HG02588 (cell line): Measurements from ENCODE around the gene TRIOBP.

ENCODE experiments used
- ATAC-seq: cut with Tn5 transposase; IDR thresholded peaks from one replicate; pipeline ENCODE4 v1.9.1; 2021; ENCODE audit warnings: mild to moderate bottlenecking, moderate library complexity; ENCODE audit not compliant: unreplicated experiment

TRIOBP gene

DNA sequence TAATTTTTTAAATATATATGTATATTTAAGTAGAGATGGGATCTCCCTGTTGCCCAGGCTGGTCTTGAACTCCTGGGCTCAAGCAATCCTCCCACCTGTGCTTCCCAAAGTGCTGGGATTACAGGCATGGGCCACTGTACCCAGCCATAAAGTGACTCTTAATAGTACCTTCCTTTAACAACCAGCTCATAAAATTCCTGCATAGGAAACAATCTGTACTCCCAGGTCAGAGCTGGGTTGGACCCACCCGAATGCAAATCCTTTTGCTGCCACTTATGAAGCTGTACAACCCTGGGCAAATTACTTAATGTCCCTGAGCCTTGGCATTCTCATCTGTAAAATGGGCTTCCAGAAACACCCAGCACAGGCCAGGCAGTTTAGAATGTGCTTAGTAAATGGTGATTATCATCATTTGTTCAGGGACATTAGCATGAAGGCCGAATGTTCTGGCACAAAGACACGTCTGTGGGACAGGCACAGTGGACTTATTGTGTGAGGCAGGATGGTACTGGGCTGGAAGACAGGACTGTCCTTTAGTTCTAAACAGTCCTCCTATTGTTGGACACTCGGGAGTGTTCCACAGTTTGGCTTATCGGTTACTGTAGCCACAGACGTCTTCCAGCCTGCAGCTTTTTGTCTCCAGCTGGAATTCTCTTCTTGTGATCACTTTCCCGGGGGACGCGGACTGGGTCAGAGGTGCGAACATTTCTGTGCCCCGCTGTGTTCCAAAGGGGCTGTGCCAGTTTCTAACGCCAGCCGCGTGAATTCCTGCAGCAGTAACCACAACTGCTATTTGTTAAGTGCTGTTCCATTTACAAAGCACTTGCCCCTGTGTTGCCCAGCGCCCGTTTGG, 32.4 kb upstream of the TRIOBP start:
- ATAC-seq, result no peak

DNA sequence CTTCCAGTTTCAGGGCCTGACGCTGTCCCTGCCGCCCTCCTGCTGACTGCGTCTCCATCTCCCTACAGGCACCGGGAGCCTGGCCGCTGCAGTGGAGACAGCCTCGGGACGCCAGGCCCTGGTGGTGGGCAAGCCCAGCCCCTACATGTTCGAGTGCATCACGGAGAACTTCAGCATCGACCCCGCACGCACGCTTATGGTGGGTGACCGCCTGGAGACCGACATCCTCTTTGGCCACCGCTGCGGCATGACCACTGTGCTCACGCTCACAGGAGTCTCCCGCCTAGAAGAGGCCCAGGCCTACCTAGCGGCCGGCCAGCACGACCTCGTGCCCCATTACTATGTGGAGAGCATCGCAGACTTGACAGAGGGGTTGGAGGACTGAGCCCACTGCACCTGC, 31.4 kb upstream of the TRIOBP start:
- ATAC-seq, result no peak

- no peak for ATAC-seq
Measured at GRCh38 chr22:37669586-37669985, 27.3 kb upstream of the TRIOBP start.

DNA sequence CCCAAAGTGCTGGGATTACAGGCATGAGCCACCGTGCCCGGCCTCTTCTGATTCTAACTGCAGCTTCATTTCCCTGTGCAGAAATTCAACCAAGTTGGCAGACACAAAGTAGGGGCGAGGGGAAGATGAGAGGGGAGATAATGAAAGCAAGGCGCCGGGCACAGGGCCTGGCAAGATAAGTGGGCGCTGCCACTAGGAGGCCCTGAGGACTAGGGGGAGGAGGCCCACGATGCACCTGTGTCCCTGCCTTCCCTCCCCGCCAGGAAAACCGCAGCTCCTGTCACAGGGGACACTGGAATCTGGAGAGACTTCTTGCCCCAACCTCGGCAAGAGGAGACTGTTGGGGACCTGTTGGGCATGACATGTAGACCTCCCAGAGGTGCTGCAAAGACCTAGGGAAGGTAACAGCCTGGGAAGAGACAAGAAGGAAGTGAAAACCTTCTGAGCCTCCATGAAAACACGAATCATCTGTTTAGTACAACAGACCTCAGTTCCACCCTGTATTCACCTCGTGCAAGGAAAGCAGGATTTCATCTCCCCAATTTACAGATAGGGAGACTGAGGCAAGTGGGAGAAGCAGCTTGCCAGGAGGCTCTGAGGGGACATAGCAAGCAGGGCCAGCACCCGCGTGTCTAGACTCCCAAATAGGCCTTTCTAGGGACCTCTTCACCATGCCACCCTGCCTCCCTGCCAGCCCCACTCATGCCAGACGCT, 24.5 kb upstream of the TRIOBP start:
- no peak for ATAC-seq

DNA sequence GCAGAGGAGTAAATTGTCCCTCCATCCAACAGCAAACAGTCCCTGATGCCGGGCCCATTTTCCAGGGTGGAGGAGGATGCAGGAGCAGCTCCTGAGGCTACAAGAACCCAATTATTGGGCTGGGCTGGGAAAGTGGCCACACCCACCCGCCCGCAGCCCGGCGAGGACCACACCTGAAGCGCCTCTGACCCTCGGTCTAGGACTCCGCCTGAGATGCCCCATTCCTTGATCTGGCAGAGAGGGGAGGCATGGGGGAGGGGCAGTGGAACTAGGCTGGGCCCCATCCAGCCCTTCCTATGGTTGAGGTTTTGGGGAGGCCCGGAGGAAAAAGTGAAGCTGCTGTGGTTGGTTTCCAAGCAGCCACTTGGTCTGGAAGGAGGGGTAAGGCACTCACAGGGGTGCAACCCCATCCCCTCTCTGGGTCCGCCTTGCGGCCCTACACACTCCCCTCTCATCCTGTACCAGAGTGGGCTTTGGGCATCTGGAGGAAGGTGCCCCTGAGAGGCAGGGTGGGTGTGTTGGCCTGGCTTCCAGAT, 23.9 kb upstream of the TRIOBP start:
- no peak for ATAC-seq

GRCh38 chr22:37674248-37674647, 22.6 kb upstream of the TRIOBP start:
- ATAC-seq, result no peak

GRCh38 chr22:37674951-37675929, 21.6 kb upstream of the TRIOBP start, which contains the start of gene LGALS1:
Gene LGALS1, plus strand, starts transcription at chr22:37675636. Its CDS starts 67 bp downstream, at chr22:37675703.
- peak; percentile 45 for ATAC-seq

GRCh38 chr22:37675930-37676735, 20.7 kb upstream of the TRIOBP start:
- ATAC-seq, result no peak

- ATAC-seq, result peak; percentile 47
Measured at GRCh38 chr22:37676736-37677492, 19.9 kb upstream of the TRIOBP start.

DNA sequence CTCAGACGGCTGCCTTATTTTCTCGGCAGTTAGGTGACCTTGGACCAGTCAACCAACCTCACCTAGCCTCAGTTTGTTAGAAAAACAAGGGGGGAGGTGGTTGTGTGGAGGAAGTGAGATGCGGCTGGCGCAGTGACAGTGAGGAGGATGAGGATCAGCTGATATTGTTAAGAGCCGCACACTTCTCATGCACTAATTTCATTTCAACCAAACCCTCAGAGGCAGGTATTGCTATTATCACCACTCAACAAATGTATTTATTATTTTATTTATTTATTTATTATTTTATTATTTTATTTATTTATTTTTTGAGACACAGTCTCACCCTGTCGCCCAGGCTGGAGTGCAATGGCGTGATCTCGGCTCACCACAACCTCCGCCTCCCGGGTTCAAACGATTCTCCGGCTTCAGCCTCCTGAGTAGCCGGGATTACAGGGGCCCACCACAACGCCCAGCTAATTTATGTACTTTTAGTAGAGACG, 19.3 kb upstream of the TRIOBP start:
- peak; percentile 8 for ATAC-seq

DNA sequence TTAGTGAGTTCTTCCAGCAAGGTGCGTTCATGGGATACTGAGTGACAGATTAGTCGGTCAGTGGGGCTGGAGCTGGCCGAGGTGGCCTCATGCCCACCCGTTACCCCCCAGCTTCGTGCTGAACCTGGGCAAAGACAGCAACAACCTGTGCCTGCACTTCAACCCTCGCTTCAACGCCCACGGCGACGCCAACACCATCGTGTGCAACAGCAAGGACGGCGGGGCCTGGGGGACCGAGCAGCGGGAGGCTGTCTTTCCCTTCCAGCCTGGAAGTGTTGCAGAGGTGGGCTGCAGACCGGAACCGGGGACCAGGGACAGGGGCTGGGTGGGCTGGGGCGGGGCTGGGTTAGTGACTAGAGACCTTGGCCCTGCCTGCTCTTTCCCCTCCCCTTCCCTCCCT, 18.5 kb upstream of the TRIOBP start:
- ATAC-seq, result no peak

DNA sequence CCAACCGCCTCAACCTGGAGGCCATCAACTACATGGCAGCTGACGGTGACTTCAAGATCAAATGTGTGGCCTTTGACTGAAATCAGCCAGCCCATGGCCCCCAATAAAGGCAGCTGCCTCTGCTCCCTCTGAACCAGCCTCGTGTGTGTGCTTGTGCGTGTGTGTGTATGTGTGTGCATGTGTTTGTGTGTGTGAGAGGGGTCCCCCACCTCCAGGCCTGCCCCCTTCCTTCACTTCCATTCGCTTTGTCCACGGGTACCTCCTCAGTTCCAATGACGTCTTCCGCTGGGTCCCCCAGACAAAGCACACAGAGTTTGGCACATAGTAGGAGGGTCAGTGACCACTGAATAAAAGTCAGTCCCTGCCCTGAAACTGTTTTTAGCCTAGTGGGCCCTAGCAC, 17.2 kb upstream of the TRIOBP start:
- ATAC-seq, result no peak

DNA sequence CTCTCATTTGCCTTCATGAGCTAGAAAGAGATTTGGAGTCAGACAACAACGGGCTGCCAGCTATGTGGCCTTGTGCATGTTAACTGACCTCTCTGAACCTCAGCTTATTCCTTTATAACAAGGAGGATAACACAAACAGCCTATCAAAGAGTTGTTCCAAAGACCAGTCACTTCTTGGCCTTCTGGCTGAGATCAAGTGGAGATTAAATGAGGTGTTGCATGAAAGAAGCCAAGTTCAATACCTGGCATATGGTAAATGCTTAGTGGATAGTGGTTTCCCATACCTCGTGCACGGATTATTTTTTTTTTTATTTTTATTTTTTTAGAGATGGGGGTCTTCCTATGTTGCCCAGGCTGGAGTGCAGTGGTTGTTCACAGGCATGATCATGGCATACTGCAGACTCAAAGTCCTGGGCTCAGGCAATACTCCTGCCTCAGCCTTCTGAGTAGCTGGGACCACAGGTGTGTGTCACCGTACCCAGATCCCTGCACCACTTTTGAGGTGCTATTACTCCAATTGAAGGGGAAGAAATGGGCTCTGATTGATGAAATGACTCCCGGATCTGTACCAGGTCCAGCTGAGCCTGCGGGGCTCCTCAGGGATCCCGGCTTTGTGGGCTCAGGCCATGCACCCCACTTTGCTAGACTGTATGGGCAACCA, 16.5 kb upstream of the TRIOBP start:
- ATAC-seq, result no peak

DNA sequence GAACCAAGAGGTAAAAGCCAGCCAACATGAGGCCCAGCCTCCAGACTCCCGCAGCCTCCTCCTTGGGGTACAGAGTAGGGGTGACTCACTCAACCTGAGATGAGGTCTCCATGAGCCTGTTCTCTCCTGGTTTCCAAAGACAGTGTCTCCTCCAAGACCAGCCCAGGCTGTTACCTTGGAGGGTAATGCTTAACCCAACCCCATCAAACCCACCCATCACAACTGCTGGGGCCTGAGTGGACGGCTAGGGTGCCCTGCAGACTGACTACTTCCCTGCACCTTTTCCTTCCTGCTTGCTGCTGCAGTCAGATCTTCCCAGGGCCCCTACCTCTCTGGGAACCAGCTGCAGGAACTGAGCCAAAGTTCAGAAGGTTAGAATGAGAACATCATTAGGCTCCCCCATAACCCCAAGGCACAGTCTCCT, 15.8 kb upstream of the TRIOBP start:
- no peak for ATAC-seq

GRCh38 chr22:37681556-37682049, 15.2 kb upstream of the TRIOBP start:
- no peak for ATAC-seq

DNA sequence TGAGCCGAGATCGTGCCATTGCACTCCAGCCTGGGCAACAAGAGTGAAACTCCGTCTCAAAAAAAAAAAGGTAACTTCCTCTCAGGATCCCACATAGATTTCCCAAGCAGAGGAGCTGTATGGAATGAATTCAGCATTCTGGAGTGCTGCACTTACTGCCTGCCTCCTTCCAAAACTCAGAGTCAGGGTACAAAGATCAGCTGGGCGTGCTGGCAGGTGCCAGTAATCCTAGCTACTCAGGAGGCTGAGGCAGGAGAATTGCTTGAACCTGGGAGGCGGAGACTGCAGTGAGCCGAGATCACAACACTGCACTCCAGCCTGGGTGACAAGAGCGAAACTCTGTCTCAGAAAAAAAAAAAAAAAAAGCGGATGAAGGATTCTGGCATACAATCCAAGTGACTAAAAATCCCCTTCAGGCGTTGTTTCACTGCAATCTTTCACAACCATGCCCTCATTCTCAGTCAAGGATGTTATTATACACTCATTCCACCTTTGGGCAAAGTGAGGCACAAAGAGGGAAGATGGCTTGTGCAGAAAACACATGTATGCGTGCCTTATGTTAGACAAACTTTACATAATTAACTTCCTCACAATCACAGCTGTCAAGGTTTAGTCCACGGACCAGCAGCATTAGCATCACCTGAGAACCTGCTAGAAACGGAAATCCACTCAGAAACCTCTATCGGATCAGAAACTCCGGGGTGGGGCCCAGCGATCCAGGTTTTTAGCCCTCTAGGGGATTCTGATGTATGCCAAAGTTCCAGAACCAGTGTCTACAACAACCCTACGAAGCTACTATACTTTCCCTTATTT, 11.8 kb upstream of the TRIOBP start:
- no peak for ATAC-seq
